ENCODE results near the gene TCTA.

Gene TCTA

GRCh38 chr3:49465270-49466034 is 53.2 kb downstream of the TCTA start:
- Mint-ChIP-seq H3K4me3 (no peak overlapping the region), H3K27ac (peak overlapping the region in 2 of 3 experiments; percentile 51 to 60)

More at GRCh38 chr3:49465270-49466034, 53.2 kb downstream of the TCTA start:
- Mint-ChIP-seq H3K36me3 (ENCODE audit: low read depth) (no peaks in the 10 kb centered on the region), H3K27me3 (ENCODE audit: low read depth) (no peaks in the 10 kb centered on the region), H3K4me1 (peaks cover 39% of the 10 kb centered on the region), H3K9me3 (no peaks in the 10 kb centered on the region)
- TF ChIP-seq, protein P1, sequence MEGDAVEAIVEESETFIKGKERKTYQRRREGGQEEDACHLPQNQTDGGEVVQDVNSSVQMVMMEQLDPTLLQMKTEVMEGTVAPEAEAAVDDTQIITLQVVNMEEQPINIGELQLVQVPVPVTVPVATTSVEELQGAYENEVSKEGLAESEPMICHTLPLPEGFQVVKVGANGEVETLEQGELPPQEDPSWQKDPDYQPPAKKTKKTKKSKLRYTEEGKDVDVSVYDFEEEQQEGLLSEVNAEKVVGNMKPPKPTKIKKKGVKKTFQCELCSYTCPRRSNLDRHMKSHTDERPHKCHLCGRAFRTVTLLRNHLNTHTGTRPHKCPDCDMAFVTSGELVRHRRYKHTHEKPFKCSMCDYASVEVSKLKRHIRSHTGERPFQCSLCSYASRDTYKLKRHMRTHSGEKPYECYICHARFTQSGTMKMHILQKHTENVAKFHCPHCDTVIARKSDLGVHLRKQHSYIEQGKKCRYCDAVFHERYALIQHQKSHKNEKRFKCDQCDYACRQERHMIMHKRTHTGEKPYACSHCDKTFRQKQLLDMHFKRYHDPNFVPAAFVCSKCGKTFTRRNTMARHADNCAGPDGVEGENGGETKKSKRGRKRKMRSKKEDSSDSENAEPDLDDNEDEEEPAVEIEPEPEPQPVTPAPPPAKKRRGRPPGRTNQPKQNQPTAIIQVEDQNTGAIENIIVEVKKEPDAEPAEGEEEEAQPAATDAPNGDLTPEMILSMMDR (IDR thresholded peaks at IDR 0.05; ENCODE audit: unreplicated experiment in 3 of 3), result no peak
